Panc1 (cell line): Measurements from ENCODE around the gene CNPY4.

Experiments
- POLR2AphosphoS5 ChIP-seq: IDR thresholded peaks from 2 replicates; pipeline ENCODE4 v1.6.1; 2012; ENCODE audit warnings: mild to moderate bottlenecking, low read depth, low read length, moderate library complexity
- SIN3A ChIP-seq: IDR thresholded peaks from 2 replicates; pipeline ENCODE4 v1.6.1; 2012; ENCODE audit warnings: low read depth, mild to moderate bottlenecking, low read length, moderate library complexity, borderline replicate concordance; ENCODE audit not compliant: insufficient read depth
- TCF7L2 ChIP-seq: IDR thresholded peaks from 2 replicates; pipeline ENCODE4 v1.6.1; 2011; ENCODE audit warnings: mild to moderate bottlenecking, low read depth, low read length, inconsistent platforms
- TF ChIP-seq, protein P1 (sequence below): fragments of 450-650 bp; IDR thresholded peaks from 2 replicates; pipeline ENCODE4 v1.5.1; 2017; ENCODE audit warnings: mild to moderate bottlenecking
- TF ChIP-seq, protein P2 (sequence below), 2 experiments: IDR thresholded peaks; 2 replicates each; pipeline ENCODE4 v1.6.1; 2011 to 2012; ENCODE audit warnings: low read depth in 2 of 2, control low read depth in 1 of 2, low read length in 1 of 2, mild to moderate bottlenecking in 1 of 2, moderate library complexity in 1 of 2; ENCODE audit not compliant: insufficient read depth in 1 of 2

DNA sequence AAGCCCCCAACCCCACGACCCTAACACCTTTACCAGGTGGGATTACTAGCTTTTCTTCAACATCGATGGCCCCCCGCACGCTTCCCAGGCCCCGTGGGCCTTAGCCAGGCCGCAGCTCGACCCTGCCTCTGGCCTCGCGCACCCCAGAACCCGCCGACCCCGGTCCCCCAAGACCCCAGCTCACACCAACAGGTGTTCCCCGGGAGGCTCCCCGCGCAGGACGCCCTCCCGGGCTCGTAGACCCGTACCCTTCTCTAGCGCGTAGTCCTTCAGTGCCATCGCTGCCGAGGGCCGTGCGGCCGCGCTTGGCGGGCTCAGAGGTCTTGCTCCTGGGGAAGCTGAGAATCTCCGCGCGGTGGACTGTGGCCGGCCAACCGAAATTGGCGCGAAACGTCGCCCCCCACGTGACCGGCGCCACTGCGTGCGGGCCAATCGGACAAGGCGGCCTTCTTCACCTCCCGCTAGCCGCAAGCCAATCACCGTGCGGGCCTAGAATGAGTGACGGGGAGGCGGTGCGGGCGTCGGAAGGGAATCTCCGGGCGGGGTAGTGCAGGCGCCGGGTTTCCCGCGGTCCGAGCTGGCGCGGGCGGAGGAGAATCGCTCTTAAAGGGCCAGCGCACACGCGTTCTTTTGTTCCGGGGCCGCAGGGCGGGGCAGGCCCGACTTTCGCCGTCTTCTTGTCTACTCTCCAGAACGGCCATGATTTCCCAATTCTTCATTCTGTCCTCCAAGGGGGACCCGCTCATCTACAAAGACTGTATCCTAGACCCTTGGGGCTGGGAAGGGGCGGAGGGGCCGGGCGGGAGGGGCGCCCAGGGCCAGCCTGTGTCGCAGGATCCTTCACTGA lies 18.2 kb upstream of the CNPY4 start, which contains the start of the genes AP4M1 and MCM7:
- TF ChIP-seq, protein P1, sequence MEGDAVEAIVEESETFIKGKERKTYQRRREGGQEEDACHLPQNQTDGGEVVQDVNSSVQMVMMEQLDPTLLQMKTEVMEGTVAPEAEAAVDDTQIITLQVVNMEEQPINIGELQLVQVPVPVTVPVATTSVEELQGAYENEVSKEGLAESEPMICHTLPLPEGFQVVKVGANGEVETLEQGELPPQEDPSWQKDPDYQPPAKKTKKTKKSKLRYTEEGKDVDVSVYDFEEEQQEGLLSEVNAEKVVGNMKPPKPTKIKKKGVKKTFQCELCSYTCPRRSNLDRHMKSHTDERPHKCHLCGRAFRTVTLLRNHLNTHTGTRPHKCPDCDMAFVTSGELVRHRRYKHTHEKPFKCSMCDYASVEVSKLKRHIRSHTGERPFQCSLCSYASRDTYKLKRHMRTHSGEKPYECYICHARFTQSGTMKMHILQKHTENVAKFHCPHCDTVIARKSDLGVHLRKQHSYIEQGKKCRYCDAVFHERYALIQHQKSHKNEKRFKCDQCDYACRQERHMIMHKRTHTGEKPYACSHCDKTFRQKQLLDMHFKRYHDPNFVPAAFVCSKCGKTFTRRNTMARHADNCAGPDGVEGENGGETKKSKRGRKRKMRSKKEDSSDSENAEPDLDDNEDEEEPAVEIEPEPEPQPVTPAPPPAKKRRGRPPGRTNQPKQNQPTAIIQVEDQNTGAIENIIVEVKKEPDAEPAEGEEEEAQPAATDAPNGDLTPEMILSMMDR = no peak
- TF ChIP-seq SIN3A = no peak
- TF ChIP-seq TCF7L2 = no peak
- TF ChIP-seq POLR2AphosphoS5 = peak; percentile 52; the same call in 1 of the 2 replicates
- TF ChIP-seq, protein P2, sequence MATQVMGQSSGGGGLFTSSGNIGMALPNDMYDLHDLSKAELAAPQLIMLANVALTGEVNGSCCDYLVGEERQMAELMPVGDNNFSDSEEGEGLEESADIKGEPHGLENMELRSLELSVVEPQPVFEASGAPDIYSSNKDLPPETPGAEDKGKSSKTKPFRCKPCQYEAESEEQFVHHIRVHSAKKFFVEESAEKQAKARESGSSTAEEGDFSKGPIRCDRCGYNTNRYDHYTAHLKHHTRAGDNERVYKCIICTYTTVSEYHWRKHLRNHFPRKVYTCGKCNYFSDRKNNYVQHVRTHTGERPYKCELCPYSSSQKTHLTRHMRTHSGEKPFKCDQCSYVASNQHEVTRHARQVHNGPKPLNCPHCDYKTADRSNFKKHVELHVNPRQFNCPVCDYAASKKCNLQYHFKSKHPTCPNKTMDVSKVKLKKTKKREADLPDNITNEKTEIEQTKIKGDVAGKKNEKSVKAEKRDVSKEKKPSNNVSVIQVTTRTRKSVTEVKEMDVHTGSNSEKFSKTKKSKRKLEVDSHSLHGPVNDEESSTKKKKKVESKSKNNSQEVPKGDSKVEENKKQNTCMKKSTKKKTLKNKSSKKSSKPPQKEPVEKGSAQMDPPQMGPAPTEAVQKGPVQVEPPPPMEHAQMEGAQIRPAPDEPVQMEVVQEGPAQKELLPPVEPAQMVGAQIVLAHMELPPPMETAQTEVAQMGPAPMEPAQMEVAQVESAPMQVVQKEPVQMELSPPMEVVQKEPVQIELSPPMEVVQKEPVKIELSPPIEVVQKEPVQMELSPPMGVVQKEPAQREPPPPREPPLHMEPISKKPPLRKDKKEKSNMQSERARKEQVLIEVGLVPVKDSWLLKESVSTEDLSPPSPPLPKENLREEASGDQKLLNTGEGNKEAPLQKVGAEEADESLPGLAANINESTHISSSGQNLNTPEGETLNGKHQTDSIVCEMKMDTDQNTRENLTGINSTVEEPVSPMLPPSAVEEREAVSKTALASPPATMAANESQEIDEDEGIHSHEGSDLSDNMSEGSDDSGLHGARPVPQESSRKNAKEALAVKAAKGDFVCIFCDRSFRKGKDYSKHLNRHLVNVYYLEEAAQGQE (IDR thresholded peaks at IDR 0.05; ENCODE audit: insufficient read depth in 1 of 2, low read depth in 2 of 2, low read length in 1 of 2) = no peak
